ENCODE results near the gene PDE4D.
A peak's percentile ranks its signal among the peaks of the same experiment; 100 is the strongest.

Gene PDE4D

GRCh38 chr5:59123595-59124561 is 769.6 kb downstream of the PDE4D start:
- no peak for DNase-seq

GRCh38 chr5:59119480-59119879 is 774.0 kb downstream of the PDE4D start:
- no peak for DNase-seq

GRCh38 chr5:59117320-59117719 is 776.2 kb downstream of the PDE4D start:
- no peak for DNase-seq

GRCh38 chr5:59116231-59116865 is 777.2 kb downstream of the PDE4D start:
- DNase-seq = peak; percentile 74

- peak; percentile 73 for DNase-seq
Measured at GRCh38 chr5:59115345-59115744, 778.2 kb downstream of the PDE4D start.

GRCh38 chr5:59109383-59109782 is 784.1 kb downstream of the PDE4D start:
- DNase-seq = no peak

- no peak for DNase-seq
Measured at GRCh38 chr5:59107692-59108091, 785.8 kb downstream of the PDE4D start.

- DNase-seq = no peak
Measured at GRCh38 chr5:59104400-59105127, 789.0 kb downstream of the PDE4D start.

GRCh38 chr5:59103303-59103702 is 790.2 kb downstream of the PDE4D start:
- no peak for DNase-seq

GRCh38 chr5:59102437-59102836 is 791.1 kb downstream of the PDE4D start:
- no peak for DNase-seq

- DNase-seq = no peak
Measured at GRCh38 chr5:59100875-59101274, 792.7 kb downstream of the PDE4D start.

- no peak for DNase-seq
Measured at GRCh38 chr5:59099995-59100345, 793.6 kb downstream of the PDE4D start.

GRCh38 chr5:59099270-59099994 is 794.1 kb downstream of the PDE4D start:
- DNase-seq = peak; percentile 82

- DNase-seq = no peak
Measured at GRCh38 chr5:59098743-59099142, 794.8 kb downstream of the PDE4D start.

- DNase-seq = no peak
Measured at GRCh38 chr5:59097712-59098111, 795.8 kb downstream of the PDE4D start.

- peak; percentile 68 for DNase-seq
Measured at GRCh38 chr5:59097116-59097515, 796.4 kb downstream of the PDE4D start.

- DNase-seq = no peak
Measured at GRCh38 chr5:59095480-59095879, 798.0 kb downstream of the PDE4D start.

GRCh38 chr5:59094864-59095263 is 798.7 kb downstream of the PDE4D start:
- peak; percentile 31 for DNase-seq

- DNase-seq = no peak
Measured at GRCh38 chr5:59093329-59093728, 800.2 kb downstream of the PDE4D start.

GRCh38 chr5:59092758-59093157 is 800.8 kb downstream of the PDE4D start:
- no peak for DNase-seq

- no peak for DNase-seq
Measured at GRCh38 chr5:59091965-59092364, 801.6 kb downstream of the PDE4D start.

- DNase-seq = no peak
Measured at GRCh38 chr5:59090323-59090722, 803.2 kb downstream of the PDE4D start.

- no peak for DNase-seq
Measured at GRCh38 chr5:59089767-59090166, 803.8 kb downstream of the PDE4D start.
